Kidney (tissue), 14 donors: ENCODE measurements around the gene CNTN4. TPM values are rescaled to one million over a fixed set of nuclear protein-coding genes. Genes with fewer than 3 reads are reported as not detected.
A peak's percentile ranks its signal among the peaks of the same experiment; 100 is the strongest.

ENCODE experiments used
- DNase-seq, 5 donors: peaks; one replicate each; pipeline ENCODE4 v3.0.0-alpha.2; 2013 to 2020
- FAIRE-seq: peaks from 2 replicates; lab custom pipeline; 2012; peaks lifted over from hg19 to GRCh38; lab: Jason Lieb, UNC
- H3K27ac ChIP-seq, 2 donors: one replicate each; pipeline ENCODE4 v1.7.0; 2013; ENCODE audit warnings: low read depth in 2 of 2, low read length in 2 of 2, inconsistent platforms in 1 of 2
- H3K27me3 ChIP-seq: one replicate; pipeline ENCODE4 v1.7.1; 2013; ENCODE audit warnings: low read length, inconsistent platforms; ENCODE audit not compliant: control insufficient read depth, insufficient read depth
- H3K36me3 ChIP-seq, 3 donors: one replicate each; pipeline versions ENCODE4 v1.7.0 to v1.7.1; 2013; ENCODE audit warnings: low read length in 3 of 3, control low read depth in 1 of 3, inconsistent platforms in 1 of 3; ENCODE audit not compliant: insufficient read depth in 3 of 3, control insufficient read depth in 2 of 3
- H3K4me1 ChIP-seq, 3 donors: one replicate each; pipeline versions ENCODE4 v1.7.0 to v1.7.1; 2013; ENCODE audit warnings: low read length in 3 of 3, inconsistent platforms in 1 of 3, low read depth in 1 of 3; ENCODE audit not compliant: control insufficient read depth in 2 of 3, insufficient read depth in 2 of 3
- H3K4me3 ChIP-seq, 3 donors: one replicate each; pipeline versions ENCODE4 v1.7.0 to v1.8.1; 2013; ENCODE audit warnings: low read length in 3 of 3, control low read depth in 1 of 3, inconsistent platforms in 1 of 3
- H3K9ac ChIP-seq, 3 donors: one replicate each; pipeline versions ENCODE4 v1.7.0 to v1.7.1; 2013; ENCODE audit warnings: low read length in 3 of 3, control low read depth in 1 of 3, inconsistent platforms in 1 of 3
- H3K9me3 ChIP-seq, 3 donors: one replicate each; pipeline versions ENCODE4 v1.7.0 to v1.7.1; 2013; ENCODE audit warnings: low read length in 3 of 3, control low read depth in 1 of 3, inconsistent platforms in 1 of 3; ENCODE audit not compliant: control insufficient read depth in 2 of 3, insufficient read depth in 1 of 3
- intact Hi-C: fragments of 100-400 bp; cut with DNase I; formaldehyde crosslinking; loops from one replicate; pipeline ENCODE4 v1.11.1; 2022
- polyA plus RNA-seq: library from polyadenylated mRNA; stranded (reverse); fragments of 350-450 nt; fragmentation: Illumina TruSeq; extraction: RNeasy Lipid Tissue Mini Kit (QIAGEN cat#74804); gene quantifications from one replicate; pipeline ENCODE4 v1.2.3, GENCODE V29; 2014; ENCODE audit warnings: low read depth, low replicate concordance; ENCODE audit not compliant: insufficient read depth
- total RNA-seq: library from RNA; stranded (reverse); fragmentation: NEBNext Ultra II Directional; extraction: Animal tissue kit (Norgen Biotek cat#: 25700); gene quantifications from one replicate; pipeline ENCODE4 v1.2.1, GENCODE V29; 2021
- TF ChIP-seq, protein P1 (sequence below): IDR thresholded peaks from 3 replicates; pipeline ENCODE4 v1.5.1; 2012; ENCODE audit warnings: mild to moderate bottlenecking, moderate library complexity, borderline replicate concordance; ENCODE audit not compliant: insufficient read depth; ENCODE audit errors: extremely low read depth
- donor health status: control.
- donor health status: control.
- donor health status: control.
- donor health status: control.
- donor health status: control.
- donor health status: DM: yes; HTN: yes; CAD: no.
- donor health status: Normal renal cell carcinoma (clear cell type).

CNTN4 gene
- total and polyA plus RNA-seq, 2 donors from 2014 or later, result 2.2 to 13.4 TPM

DNA sequence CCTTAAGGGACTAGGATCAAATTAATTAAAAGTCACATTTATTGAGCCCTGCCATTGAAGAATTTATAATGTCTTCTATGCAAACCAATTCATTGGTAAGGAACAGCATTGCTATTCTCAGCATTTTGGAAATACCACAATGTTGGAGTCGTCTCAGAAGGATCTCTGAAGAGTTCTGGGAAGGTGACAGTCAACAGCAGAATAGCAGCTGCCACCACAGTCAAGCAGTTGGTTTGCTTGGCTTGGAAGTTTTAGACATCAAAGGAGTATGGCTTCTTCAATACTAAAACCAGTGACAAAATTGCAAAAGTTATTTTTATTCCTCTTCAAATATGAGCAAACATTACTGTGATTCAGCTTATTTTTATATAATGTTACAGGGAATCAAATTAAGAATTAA is 167.9 kb downstream of the CNTN4 start:
- TF ChIP-seq, protein P1, sequence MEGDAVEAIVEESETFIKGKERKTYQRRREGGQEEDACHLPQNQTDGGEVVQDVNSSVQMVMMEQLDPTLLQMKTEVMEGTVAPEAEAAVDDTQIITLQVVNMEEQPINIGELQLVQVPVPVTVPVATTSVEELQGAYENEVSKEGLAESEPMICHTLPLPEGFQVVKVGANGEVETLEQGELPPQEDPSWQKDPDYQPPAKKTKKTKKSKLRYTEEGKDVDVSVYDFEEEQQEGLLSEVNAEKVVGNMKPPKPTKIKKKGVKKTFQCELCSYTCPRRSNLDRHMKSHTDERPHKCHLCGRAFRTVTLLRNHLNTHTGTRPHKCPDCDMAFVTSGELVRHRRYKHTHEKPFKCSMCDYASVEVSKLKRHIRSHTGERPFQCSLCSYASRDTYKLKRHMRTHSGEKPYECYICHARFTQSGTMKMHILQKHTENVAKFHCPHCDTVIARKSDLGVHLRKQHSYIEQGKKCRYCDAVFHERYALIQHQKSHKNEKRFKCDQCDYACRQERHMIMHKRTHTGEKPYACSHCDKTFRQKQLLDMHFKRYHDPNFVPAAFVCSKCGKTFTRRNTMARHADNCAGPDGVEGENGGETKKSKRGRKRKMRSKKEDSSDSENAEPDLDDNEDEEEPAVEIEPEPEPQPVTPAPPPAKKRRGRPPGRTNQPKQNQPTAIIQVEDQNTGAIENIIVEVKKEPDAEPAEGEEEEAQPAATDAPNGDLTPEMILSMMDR, result no peak
- no peak overlapping the region for H3K9ac ChIP-seq
- FAIRE-seq (no peak), DNase-seq (no peak)
- no peaks in the 10 kb centered on the region for H3K36me3 ChIP-seq
- no peaks in the 10 kb centered on the region for H3K9me3 ChIP-seq
- no peak overlapping the region for H3K27ac ChIP-seq
- intact Hi-C loops, result no loop called here
- H3K4me1 ChIP-seq, result no peaks in the 10 kb centered on the region
- no peak overlapping the region for H3K4me3 ChIP-seq
- H3K27me3 ChIP-seq, result no peaks in the 10 kb centered on the region

DNA sequence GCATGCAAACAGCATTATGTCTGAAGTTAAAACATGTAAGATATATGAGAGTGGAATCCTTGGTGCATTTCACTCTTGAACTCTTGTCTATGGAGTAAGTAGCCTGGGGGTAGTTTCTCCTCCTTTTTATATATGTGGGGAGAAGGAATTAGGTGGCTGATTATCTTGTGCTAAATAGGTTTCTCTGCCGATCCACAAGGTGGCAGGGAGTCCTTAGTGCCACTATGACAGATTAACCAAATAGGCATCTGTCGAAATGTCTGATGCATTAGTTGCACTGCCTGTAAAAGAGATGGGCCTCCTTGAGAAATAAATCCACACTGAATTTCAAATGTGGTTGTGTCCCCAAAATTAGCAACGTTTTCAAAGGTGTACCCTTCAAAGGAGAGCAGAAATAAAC is 170.1 kb downstream of the CNTN4 start:
- Histone ChIP-seq H3K27me3 (no peaks in the 10 kb centered on the region), H3K9me3 (no peaks in the 10 kb centered on the region), H3K27ac (no peak overlapping the region), H3K4me1 (no peaks in the 10 kb centered on the region), H3K9ac (no peak overlapping the region), H3K36me3 (no peaks in the 10 kb centered on the region), H3K4me3 (no peak overlapping the region)
- FAIRE-seq (no peak), DNase-seq (no peak)
- TF ChIP-seq, protein P1, result no peak
- intact Hi-C loops, result no loop called here

DNA sequence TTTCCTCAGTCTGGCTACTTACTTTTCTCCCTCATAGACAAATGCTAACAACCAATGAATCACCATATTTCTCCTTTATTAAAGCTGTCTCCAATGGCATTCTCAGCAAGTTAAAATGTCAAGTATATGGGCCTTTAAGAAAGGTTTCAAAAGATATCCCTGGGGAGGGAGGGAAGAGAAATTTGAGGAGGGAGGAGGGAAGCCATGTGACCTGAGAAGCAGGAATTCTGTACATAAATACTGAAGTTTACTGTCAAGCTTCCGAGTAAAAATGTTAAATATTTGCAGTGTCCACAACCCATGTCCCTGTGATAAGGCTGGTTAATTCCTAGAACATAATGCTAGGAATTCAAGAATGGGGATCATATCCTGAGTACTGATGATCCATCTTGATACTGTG is 175.9 kb downstream of the CNTN4 start:
- Histone ChIP-seq H3K36me3 (no peaks in the 10 kb centered on the region), H3K27me3 (no peaks in the 10 kb centered on the region), H3K9ac (no peak overlapping the region), H3K27ac (no peak overlapping the region), H3K4me3 (no peak overlapping the region), H3K4me1 (no peaks in the 10 kb centered on the region), H3K9me3 (no peaks in the 10 kb centered on the region)
- TF ChIP-seq, protein P1, result no peak
- intact Hi-C loops, result no loop called here
- FAIRE-seq (no peak), DNase-seq (peak in 3 of 5 donors; percentile 14 to 79 (median 70))

DNA sequence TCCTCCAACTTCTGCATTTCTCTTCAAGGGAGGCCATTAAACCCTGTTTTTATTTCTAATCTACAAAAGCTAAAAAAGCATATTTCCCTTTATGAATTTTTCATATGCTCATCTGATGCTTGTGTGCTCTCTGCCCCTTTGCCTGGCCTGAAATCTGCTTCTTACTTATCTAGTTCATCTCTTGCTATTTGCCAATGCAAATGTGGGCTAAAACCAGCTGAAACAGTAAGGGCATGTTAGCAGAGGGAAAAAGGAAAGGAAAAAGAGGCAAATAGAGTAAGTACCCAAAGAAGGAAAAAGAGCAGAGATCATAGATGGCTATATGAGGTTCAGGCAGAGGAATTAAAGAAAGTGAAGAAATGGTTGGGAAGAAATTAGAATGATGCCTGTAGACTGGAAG is 185.2 kb downstream of the CNTN4 start:
- no peak overlapping the region for H3K9ac ChIP-seq
- H3K27ac ChIP-seq, result no peak overlapping the region
- intact Hi-C loops, result no loop called here
- H3K27me3 ChIP-seq, result no peaks in the 10 kb centered on the region
- H3K4me3 ChIP-seq, result no peak overlapping the region
- no peak for FAIRE-seq
- H3K36me3 ChIP-seq, result no peaks in the 10 kb centered on the region
- TF ChIP-seq, protein P1, result no peak
- no peaks in the 10 kb centered on the region for H3K9me3 ChIP-seq
- DNase-seq, result no peak
- H3K4me1 ChIP-seq, result no peaks in the 10 kb centered on the region
